Measurements from ENCODE around the gene OLIG2.

Gene OLIG2

DNA sequence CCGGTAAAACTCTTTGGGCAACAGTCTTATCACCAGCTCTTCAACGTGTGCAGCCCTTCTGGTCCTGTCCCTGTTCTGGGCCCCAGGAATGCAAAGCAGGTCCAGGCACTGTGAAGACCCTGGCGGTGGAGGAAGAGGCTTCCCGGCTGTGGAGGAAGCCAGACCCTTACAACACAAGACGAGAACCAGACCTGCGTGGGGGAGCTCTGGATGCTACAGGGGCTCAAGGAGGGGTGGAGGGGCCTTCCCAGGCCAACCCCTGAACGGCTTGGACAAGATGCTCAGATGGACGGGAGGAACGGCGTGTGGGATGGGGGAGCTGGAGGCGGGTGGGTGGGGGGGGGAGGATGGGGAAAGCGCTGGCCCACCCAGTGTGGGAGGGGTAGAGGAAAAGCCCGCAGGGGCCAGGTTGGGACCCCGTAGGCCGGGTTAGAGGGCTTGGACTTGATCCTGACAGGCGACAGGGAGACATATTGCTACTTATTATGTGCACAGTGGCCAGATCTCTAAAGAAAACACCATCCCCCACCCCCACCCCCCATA is 5.1 kb upstream of the OLIG2 start:
- no peak for DNase-seq

DNA sequence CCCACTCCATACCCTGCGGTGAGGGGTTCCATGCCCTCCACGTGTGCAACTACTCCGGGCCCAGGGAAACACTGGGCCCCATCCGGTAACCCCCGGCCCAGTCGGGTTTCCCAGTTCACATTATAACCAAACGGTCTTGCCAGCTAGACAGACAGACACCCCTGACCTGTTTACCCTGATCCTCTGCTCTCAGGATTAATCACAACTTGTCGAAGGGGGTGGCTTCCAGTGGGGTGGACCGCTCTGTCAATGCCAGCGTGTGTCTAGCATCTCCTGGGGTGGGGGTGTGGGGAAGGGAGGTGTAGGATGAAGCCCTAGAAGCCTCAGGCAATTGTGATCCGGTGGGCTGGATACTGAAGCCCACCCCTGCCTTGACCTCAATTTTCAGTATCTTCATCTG is 4.6 kb upstream of the OLIG2 start:
- no peak for DNase-seq

DNA sequence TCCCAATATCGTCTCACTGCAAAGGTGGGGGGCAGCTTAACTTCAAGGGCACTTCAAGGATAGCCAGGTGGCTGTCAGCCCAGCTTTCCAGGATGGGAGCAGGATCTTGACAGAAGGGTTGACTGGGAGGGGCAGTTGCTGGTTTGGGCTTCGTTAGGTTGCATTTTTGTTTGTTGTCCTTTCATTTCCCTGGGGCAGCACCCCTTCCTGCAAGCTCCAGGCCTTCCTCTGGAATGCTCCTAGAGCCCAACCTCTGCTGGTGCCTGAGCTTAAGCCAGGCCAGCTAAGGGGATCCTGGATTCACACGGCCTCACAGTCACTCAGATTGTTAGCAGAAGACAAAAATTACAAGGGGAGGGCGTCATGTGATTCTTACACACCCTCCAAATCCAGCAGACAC is 4.1 kb upstream of the OLIG2 start:
- DNase-seq = no peak

DNA sequence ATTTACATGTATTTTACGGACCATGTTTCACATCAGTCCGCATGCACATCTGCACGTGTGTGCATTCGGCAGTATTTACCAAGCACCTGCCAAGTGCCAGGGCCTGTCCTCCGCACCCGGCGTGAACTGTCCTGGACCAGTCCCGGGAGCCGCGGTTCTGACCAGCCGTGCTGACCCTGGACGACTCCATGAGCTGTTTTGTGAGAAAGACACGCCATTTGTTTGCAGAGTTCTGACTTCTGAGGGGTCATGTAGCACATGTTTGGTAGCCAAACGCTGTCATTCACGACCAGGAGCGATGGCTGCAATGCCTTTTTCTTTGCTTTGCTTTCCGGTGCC is 3.3 kb upstream of the OLIG2 start:
- no peak for DNase-seq

DNA sequence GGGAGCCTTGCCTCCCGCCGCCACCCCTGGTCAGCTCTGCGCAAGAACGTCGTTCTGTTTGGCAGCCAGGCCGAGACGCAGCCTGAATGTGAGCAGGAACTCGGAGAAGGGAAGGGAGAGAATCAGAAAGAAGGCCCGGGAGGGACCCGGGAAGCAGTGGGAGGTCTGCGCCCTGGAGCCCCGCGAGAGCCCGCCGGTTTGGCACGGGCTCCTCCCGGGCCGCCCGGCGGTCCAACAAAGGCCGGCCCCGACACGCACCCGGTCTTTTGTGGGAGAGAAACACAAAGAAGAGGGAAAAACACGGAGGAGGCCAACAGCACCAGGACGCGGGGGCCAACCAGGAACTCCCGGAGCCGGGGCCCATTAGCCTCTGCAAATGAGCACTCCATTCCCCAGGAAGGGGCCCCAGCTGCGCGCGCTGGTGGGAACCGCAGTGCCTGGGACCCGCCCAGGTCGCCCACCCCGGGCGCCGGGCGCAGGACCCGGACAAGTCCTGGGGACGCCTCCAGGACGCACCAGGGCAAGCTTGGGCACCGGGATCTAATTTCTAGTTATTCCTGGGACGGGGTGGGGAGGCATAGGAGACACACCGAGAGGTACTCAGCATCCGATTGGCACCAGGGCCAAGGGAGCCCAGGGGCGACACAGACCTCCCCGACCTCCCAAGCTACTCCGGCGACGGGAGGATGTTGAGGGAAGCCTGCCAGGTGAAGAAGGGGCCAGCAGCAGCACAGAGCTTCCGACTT is 2.7 kb upstream of the OLIG2 start:
- DNase-seq = no peak

DNA sequence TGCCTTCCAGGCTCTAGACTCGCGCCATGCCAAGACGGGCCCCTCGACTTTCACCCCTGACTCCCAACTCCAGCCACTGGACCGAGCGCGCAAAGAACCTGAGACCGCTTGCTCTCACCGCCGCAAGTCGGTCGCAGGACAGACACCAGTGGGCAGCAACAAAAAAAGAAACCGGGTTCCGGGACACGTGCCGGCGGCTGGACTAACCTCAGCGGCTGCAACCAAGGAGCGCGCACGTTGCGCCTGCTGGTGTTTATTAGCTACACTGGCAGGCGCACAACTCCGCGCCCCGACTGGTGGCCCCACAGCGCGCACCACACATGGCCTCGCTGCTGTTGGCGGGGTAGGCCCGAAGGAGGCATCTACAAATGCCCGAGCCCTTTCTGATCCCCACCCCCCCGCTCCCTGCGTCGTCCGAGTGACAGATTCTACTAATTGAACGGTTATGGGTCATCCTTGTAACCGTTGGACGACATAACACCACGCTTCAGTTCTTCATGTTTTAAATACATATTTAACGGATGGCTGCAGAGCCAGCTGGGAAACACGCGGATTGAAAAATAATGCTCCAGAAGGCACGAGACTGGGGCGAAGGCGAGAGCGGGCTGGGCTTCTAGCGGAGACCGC is 2.0 kb upstream of the OLIG2 start:
- no peak for DNase-seq

DNA sequence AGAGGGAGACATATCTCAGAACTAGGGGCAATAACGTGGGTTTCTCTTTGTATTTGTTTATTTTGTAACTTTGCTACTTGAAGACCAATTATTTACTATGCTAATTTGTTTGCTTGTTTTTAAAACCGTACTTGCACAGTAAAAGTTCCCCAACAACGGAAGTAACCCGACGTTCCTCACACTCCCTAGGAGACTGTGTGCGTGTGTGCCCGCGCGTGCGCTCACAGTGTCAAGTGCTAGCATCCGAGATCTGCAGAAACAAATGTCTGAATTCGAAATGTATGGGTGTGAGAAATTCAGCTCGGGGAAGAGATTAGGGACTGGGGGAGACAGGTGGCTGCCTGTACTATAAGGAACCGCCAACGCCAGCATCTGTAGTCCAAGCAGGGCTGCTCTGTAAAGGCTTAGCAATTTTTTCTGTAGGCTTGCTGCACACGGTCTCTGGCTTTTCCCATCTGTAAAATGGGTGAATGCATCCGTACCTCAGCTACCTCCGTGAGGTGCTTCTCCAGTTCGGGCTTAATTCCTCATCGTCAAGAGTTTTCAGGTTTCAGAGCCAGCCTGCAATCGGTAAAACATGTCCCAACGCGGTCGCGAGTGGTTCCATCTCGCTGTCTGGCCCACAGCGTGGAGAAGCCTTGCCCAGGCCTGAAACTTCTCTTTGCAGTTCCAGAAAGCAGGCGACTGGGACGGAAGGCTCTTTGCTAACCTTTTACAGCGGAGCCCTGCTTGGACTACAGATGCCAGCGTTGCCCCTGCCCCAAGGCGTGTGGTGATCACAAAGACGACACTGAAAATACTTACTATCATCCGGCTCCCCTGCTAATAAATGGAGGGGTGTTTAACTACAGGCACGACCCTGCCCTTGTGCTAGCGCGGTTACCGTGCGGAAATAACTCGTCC is 1.3 kb upstream of the OLIG2 start:
- no peak for DNase-seq

DNA sequence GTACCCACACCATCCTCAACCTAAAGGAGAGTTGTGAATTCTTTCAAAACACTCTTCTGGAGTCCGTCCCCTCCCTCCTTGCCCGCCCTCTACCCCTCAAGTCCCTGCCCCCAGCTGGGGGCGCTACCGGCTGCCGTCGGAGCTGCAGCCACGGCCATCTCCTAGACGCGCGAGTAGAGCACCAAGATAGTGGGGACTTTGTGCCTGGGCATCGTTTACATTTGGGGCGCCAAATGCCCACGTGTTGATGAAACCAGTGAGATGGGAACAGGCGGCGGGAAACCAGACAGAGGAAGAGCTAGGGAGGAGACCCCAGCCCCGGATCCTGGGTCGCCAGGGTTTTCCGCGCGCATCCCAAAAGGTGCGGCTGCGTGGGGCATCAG is 638 bp upstream of the OLIG2 start:
- DNase-seq = no peak

DNA sequence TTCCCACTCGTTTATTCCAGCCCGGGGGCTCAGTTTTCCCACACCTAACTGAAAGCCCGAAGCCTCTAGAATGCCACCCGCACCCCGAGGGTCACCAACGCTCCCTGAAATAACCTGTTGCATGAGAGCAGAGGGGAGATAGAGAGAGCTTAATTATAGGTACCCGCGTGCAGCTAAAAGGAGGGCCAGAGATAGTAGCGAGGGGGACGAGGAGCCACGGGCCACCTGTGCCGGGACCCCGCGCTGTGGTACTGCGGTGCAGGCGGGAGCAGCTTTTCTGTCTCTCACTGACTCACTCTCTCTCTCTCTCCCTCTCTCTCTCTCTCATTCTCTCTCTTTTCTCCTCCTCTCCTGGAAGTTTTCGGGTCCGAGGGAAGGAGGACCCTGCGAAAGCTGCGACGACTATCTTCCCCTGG is 716 bp downstream of the OLIG2 start:
- no peak for DNase-seq

DNA sequence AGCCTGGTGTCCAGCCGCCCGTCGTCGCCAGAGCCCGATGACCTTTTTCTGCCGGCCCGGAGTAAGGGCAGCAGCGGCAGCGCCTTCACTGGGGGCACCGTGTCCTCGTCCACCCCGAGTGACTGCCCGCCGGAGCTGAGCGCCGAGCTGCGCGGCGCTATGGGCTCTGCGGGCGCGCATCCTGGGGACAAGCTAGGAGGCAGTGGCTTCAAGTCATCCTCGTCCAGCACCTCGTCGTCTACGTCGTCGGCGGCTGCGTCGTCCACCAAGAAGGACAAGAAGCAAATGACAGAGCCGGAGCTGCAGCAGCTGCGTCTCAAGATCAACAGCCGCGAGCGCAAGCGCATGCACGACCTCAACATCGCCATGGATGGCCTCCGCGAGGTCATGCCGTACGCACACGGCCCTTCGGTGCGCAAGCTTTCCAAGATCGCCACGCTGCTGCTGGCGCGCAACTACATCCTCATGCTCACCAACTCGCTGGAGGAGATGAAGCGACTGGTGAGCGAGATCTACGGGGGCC is 1.2 kb downstream of the OLIG2 start:
- no peak for DNase-seq

DNA sequence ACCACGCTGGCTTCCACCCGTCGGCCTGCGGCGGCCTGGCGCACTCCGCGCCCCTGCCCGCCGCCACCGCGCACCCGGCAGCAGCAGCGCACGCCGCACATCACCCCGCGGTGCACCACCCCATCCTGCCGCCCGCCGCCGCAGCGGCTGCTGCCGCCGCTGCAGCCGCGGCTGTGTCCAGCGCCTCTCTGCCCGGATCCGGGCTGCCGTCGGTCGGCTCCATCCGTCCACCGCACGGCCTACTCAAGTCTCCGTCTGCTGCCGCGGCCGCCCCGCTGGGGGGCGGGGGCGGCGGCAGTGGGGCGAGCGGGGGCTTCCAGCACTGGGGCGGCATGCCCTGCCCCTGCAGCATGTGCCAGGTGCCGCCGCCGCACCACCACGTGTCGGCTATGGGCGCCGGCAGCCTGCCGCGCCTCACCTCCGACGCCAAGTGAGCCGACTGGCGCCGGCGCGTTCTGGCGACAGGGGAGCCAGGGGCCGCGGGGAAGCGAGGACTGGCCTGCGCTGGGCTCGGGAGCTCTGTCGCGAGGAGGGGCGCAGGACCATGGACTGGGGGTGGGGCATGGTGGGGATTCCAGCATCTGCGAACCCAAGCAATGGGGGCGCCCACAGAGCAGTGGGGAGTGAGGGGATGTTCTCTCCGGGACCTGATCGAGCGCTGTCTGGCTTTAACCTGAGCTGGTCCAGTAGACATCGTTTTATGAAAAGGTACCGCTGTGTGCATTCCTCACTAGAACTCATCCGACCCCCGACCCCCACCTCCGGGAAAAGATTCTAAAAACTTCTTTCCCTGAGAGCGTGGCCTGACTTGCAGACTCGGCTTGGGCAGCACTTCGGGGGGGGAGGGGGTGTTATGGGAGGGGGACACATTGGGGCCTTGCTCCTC is 1.9 kb downstream of the OLIG2 start:
- no peak for DNase-seq

DNA sequence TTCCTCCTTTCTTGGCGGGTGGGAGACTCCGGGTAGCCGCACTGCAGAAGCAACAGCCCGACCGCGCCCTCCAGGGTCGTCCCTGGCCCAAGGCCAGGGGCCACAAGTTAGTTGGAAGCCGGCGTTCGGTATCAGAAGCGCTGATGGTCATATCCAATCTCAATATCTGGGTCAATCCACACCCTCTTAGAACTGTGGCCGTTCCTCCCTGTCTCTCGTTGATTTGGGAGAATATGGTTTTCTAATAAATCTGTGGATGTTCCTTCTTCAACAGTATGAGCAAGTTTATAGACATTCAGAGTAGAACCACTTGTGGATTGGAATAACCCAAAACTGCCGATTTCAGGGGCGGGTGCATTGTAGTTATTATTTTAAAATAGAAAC is 2.5 kb downstream of the OLIG2 start:
- DNase-seq = no peak

DNA sequence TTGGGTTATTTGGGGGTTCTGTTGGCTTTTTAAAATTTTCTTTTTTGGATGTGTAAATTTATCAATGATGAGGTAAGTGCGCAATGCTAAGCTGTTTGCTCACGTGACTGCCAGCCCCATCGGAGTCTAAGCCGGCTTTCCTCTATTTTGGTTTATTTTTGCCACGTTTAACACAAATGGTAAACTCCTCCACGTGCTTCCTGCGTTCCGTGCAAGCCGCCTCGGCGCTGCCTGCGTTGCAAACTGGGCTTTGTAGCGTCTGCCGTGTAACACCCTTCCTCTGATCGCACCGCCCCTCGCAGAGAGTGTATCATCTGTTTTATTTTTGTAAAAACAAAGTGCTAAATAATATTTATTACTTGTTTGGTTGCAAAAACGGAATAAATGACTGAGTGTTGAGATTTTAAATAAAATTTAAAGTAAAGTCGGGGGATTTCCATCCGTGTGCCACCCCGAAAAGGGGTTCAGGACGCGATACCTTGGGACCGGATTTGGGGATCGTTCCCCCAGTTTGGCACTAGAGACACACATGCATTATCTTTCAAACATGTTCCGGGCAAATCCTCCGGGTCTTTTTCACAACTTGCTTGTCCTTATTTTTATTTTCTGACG is 3.1 kb downstream of the OLIG2 start:
- no peak for DNase-seq

DNA sequence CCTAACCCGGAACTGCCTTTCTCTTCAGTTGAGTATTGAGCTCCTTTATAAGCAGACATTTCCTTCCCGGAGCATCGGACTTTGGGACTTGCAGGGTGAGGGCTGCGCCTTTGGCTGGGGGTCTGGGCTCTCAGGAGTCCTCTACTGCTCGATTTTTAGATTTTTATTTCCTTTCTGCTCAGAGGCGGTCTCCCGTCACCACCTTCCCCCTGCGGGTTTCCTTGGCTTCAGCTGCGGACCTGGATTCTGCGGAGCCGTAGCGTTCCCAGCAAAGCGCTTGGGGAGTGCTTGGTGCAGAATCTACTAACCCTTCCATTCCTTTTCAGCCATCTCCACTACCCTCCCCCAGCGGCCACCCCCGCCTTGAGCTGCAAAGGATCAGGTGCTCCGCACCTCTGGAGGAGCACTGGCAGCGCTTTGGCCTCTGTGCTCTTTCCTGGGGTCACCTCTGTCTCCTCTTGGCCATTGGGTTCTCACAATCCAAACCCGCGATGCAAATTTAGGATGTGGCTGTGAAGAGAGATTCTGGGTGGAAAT is 3.7 kb downstream of the OLIG2 start:
- no peak for DNase-seq

DNA sequence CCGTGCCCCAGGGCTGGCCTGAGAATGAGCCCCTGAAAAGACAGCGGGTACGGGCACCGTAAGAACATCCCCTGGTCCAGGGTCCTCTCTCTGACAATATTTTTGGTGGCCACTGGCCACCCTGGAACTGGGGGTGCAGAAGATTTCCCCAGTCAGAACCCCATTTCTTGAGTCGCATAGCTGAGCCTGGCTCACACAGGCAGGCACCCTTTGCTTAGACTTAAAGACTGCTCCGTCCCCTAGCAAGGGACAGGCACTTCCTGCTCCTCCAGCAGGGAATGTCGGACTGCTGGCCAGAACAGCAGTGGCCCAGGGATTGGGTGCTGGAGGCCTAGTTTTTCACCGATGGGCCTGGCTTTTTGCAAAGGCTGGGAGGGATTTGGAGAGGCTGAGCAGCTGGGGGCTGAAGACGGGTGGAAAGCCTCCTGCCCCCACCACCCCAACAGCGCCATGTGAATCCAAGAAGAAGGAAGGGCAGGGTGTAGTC is 4.3 kb downstream of the OLIG2 start:
- no peak for DNase-seq

DNA sequence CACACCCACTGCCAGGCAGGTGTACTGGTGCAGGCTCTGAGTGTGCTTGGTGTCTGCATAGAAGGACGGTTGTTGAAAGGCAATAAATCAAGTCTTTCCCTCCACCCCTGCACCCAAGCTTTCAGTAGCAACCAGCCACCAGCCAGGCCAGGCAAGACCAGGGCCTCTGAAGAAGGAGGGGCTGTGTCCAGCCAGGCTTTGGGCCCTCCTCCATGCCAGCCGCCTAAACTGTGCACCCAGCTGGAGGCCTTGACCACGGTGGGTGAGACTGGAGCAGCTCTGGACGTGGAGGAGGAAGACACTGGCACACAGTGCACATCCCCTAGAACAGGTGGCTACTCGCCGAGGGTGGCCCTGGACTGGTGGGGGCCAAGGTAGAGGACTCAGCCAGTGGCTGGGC is 4.9 kb downstream of the OLIG2 start:
- no peak for DNase-seq

DNA sequence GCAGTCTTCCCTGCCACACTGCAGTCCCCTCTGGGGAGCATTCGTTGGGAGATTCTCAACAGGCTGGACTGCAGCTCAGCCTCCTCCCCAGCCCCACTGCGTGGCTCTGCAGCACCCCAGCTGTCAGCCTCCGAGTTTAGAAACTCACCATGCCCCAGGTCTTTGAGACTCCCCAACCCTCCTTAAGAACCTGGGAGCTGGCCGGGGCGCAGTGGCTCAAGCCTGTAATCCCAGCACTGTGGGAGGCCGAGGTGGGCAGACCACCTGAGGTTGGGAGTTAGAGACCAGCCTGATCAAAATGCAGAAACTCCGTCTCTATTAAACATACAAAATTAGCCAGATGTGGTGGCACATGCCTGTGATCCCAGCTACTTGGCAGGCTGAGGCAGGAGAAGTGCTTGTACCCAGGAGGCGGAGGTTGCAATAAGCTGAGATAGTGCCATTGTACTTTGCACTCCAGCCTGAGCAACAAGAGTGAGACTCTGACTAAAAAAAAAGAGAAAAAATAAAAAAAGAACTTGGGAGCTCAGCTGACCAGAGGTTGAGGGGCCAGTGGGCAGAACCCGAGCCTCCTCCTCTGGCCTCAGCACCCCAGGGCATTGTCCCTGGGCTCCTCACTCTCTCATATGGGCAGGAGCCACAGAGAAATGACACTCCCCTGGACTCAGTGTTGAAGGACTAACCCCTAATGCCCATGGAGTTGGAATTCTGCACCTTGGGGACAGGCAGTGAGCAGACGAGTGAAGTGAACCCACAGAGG is 5.6 kb downstream of the OLIG2 start:
- DNase-seq = no peak

DNA sequence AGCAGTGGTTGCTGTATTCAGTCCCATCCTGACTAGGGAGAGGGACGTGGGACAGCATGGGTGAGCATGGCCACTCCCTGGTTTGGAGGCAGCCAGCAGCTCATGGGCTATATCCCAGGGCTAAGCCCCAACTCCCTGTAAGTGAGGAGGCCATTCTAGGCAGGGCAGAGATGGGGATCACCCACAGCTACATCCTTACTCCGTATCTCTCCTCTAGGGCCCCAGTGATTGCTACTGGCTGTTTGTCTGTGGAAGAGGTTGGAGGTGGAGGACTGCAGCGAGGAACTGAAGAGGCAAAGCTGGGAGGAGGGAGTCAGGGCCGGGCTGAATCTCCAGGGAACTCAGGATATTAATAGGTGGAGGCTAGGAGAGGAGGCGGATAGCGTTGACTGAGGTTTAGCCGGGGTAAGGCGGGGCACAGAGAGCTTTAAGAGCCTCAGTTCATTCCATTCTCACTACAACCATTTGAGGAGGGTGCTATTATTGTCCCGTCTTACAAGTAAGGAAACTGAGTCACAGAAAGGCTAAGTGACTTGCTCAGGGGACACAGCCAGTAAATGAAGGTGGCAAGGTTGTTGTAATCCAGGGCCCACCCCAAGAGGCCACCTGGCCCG is 6.8 kb downstream of the OLIG2 start:
- DNase-seq = no peak

DNA sequence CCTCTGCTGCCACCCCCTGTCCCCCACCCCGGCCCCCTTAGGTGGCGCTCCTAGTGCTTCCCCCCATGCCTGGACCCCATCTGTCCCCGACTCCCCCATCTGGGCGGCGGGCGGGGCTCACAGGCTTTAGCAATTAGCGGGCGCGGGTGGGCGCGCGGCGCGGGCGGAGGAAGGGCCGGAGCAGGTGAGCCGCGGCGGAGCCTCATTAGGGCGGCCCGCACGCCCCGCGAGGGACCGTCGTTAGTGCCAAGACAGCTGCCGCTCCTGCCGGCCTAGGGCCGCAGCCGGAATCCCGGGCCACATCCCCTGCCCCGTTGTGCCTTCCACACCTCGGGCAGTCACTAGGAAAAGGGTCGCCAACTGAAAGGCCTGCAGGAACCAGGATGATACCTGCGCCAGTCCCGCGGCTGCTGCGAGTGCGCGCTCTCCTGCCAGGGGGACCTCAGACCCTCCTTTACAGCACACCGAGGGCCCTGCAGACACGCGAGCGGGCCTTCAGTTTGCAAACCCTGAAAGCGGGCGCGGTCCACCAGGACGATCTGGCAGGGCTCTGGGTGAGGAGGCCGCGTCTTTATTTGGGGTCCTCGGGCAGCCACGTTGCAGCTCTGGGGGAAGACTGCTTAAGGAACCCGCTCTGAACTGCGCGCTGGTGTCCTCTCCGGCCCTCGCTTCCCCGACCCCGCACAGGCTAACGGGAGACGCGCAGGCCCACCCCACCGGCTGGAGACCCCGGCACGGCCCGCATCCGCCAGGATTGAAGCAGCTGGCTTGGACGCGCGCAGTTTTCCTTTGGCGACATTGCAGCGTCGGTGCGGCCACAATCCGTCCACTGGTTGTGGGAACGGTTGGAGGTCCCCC is 7.6 kb downstream of the OLIG2 start:
- DNase-seq = no peak
